C4-2B (cell line): ENCODE measurements around the gene PALMD.

Experiments
- ZFX ChIP-seq: fragments of 450-650 bp; IDR thresholded peaks from 2 replicates; pipeline ENCODE4 v1.6.1; 2017
- TF ChIP-seq, protein P1 (sequence below): fragments of 450-650 bp; conservative IDR thresholded peaks from 2 replicates; pipeline ENCODE4 v1.5.1; 2017; ENCODE audit warnings: mild to moderate bottlenecking

DNA sequence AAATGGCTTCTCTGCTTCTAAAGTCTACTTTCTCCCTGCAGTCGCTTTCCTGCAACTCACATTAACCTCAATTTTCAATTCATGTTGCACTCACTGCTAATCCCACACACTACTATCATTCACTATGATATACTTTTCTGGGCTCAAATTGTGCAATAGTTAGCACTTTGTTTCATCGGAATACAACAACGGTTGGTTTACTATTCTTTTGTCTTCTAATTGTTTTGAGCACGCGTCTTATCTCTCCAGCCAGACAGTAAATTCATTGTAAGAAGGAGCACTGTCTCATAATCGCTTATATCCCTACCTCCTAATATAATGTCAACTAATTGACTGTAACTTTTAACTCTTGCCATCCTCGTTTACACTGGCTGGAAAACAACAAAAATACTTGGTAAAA, 3.9 kb upstream of the PALMD start:
- TF ChIP-seq, protein P1, sequence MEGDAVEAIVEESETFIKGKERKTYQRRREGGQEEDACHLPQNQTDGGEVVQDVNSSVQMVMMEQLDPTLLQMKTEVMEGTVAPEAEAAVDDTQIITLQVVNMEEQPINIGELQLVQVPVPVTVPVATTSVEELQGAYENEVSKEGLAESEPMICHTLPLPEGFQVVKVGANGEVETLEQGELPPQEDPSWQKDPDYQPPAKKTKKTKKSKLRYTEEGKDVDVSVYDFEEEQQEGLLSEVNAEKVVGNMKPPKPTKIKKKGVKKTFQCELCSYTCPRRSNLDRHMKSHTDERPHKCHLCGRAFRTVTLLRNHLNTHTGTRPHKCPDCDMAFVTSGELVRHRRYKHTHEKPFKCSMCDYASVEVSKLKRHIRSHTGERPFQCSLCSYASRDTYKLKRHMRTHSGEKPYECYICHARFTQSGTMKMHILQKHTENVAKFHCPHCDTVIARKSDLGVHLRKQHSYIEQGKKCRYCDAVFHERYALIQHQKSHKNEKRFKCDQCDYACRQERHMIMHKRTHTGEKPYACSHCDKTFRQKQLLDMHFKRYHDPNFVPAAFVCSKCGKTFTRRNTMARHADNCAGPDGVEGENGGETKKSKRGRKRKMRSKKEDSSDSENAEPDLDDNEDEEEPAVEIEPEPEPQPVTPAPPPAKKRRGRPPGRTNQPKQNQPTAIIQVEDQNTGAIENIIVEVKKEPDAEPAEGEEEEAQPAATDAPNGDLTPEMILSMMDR = no peak
- TF ChIP-seq ZFX = no peak
